GM04503 (cell line): ENCODE data around the gene CARHSP1.
"Not testable (repeated sequence)": the region's sequence is repeated elsewhere in the genome, so short reads cannot be mapped to it uniquely, and the experiment has no call there.

Experiments
- DNase-seq: peaks from one replicate; pipeline ENCODE4 v3.0.0-alpha.2; 2012; ENCODE audit warnings: low read depth

CARHSP1 gene

DNA sequence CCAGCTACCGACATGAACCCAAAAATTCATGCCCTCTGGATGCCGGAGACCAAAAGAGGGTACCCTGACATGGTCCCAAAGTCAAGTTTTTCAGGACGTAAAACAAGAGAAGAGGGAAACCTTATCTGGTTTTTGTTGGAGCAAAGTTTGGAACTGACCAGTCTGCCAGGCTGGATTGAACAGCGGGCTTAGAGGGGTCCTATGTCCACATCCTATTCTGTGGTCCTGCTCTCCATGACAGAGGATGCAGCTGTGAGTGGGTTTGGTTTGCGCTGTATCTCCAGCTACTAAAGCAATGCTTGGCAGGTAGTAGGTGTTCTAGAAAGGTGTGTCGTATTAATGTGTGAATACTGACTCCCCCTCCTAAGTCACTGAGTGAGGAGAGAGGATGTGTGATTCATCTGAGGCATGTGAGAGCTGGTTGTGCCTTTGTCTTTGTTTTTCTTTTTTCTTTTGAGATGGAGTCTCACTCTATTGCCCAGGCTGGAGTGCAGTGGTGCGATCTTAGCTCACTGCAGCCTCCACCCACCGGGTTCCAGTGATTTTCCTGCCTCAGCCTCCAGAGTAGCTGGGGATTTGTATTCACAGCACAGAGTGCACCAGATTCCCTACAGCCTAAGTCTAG, 40.2 kb downstream of the CARHSP1 start:
- DNase-seq: no peak

DNA sequence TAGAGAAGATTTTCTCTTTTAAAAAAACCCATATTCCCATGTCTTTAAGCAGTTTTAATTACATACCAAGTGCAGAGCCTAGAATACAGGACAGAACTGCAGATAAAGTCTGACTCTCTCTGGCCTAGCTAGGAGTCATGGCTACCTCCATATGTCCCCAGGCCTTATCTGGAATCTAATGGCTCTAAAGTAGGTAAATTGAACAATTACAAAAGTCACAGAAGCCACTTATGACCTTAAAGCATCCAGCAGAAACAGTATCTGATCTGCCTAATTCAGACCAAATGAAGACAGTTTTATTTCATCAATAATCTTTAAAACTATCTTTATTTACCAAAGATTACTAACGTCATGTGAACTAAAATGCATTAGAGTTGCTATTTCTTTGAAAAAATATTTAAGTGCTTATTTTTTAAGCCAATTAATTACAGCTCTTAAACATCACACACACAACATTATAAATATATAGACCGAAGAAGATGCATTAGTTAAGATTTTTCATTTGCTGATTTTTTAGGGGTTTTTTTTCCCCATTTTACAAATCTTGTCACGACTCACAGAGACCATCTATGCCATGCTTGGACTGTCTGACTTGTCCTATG, 42.4 kb downstream of the CARHSP1 start:
- no peak for DNase-seq

DNA sequence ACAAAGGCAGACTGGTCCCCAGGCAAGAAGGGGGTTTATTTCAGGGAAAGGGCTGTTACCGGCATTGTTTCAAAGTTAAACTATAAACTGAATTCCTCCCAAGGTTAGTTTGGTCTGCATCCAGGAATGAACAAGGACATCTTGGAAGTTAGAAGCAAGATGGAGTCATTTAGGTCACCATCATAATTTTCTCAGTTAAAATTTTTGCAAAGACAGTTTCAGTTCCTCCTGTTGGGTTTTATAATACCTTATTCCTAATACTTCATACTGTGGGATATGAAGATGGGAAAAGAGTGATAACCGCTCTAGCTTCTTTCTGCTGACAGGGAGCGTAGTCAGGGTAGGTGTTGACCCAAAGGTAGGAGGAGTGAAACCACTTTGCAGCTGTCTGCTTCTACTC, 46.4 kb downstream of the CARHSP1 start:
- DNase-seq: no peak

DNA sequence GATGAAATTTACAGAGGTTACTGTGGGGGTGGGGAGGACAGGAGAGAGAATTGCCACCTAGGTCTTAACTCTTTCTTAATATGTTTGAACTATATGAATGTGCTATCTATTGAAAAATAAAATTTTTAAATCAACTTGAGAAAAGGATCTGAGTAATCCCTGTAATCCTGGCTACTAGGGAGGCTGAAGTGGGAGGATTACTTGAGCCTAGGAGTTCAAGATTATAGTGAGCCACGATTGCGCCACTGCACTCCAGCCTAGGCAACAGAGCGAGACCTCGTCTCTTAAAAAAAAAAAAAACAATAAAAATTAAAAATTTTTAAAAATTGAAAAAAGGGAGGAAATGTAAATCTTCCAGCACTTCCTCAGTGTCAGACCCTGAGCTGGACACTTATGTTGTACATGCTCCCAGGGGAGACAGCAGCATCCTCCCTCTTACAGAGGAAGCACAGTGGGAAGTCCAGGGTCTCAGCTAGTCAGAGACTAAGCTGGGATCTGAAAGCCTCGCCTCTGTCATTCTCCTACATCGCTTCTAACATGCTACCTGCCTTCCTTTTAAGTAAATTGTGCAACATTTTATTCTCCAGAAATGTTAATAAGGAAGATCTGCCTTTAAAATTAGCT, 49.3 kb downstream of the CARHSP1 start:
- DNase-seq: no peak

DNA sequence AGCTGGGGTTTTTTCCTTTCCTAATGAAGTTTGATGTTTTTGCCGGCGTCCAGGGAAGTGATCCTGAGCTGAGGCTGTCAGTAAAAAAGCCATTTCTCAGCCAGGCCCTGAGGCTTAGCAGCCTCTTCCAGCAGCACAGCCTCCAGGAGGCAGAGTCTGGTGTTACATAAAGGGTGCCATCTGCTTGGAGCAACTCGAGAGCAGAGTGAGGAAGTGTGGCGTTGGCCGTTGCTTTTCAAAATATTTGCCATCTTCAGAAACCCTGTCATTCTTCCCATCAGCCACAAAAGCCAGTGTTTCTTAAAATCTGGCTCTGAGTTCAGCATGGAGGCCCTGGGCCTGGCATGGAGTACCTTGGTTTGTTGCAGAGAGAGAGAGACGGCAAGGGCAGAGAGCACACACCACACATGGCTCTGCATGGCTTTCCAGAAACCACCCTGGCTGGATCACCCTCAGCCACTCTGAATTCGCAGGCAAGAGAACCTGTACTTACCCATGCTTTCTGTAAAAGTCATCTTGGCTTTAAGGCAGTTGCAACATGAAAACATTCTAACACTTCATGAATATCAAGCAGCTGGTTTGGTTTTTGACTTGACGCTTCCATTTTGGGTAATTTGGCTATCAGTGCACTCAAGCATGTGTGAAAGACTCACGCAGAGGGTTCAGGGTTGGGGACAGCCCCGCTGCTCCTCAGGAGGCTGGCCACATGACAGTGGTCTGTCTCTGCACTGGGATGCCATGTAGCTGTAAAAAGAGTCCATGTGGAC, 50.1 kb downstream of the CARHSP1 start:
- no peak for DNase-seq

DNA sequence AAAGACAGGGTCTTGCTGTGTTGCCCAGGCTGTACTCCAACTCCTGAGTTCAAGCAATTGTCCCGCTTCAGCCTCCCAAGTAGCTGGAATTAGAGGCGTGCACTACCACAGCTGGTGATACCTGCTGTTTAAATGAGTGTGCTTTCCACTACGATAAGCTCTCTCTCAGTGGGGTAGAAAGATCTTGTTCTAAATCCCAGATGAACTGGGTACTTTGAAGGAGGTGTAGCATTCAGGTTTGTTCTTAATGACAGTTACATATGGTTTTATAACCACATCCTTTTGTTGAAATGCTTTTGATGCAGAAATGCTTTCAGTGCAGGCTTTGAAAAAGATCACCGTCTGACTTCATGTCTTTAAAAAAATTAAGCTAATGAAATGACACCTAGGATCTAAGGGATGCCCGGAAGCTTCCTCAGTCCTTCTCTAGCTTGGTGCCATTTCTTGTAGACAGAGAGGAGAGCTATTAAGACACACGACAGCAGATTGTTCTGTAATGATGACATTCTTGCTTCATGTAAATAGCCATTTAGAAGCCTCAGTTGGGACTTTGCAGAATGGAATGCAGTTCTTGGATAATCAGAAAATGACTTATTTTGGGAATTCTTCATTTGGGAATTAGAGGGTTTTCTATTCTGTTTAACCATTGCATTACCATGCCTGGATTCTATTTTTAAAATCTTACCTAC, 51.7 kb downstream of the CARHSP1 start:
- peak; percentile 21 for DNase-seq

DNA sequence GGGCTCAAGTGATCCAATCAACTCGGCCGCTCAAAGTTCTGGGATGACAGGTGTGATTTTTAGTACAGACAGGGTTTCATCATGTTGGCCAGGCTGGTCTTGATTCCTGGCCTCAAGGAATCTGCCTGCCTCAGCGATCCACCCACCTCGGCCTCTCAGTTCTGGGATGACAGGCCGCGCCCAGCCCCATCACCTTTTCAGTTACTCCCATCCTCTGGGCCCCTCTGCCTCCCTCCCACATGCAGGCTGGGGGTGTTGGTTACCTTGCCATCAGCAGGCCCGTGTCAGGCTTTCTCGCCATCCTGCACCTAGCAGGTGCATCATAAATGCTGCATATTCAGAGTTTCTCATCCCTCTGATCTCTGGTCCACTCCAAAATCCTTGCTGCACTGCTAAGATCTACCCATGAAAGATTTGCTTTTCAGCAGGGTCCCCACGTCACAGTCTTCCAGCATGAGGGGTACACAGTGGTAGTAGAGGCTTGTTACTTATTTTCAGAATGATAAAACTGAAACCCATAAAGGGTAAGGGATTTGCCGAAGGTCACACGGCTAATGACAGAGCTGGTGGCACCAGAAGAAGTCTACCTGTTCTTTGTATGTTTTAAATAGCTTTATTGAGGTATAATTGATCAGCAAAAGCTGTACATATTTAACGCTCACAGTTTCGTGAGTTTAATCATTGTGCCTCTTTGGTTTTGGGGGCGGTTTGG, 54.6 kb downstream of the CARHSP1 start:
- no peak for DNase-seq

DNA sequence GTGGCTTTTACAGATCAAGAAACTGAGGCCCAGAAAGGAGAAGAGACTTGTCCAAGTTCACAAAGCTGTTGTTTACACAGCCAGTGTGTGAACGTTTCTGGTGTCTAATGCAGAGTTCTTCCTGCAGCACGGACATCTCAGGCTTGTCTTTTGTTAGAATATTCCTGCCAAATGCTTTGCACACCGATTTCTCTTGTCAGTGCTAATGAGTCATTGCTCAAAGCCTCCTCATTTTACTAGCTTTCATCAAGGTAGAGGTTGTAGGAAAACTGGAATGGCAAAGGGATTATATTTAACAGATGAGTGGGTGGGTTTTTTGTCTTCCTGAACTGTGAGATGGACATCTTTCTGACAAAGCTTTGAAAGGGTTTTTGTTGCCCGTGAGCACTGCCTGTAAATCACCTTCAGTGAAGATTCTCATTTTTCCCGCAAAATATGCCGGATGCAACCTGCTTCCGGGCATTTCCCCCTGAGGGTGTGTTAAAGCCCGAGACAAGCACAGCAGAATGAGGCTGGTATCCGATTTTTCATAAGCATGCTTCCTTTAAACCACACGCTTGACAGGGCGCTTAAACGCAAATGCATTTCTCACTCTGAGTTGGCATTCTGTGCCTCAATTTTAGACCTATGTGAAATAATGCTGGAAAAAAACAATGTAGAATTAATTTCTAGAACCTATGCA, 56.5 kb downstream of the CARHSP1 start:
- no peak for DNase-seq

DNA sequence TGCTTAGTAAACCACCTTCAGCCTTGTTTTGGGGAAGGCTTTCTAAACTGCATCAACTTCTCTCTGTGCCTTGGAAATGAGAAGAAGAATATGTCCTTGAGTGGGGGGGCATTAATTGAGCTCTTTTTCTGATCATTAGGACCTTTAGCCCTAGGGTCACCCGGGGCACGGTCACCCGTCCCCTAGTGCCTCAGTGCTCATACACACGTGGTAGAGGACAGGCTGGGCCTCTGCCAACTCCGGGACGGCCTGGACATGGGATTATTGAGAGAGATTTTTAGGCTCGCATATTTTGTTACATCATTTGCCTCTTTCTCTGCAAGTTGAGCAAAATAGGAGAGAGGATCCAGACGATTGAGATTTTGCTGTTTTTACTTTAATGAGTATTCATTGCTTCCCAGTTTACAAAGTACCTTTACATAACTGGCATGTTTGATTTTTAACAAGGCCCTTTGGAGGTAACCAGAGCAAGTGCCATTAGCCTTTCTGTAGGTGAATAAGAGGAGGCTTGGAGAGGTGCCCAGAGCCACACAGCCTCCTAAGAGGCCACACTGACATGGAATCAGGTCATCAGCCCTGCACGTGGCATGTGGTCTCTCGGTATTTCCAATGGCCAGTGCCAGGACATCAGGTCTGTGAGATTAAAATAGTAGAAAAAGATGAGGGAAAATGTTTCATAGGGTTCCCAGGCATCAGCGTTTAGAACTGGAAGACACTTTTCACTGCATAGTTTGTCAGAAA, 60.0 kb downstream of the CARHSP1 start:
- DNase-seq: no peak

DNA sequence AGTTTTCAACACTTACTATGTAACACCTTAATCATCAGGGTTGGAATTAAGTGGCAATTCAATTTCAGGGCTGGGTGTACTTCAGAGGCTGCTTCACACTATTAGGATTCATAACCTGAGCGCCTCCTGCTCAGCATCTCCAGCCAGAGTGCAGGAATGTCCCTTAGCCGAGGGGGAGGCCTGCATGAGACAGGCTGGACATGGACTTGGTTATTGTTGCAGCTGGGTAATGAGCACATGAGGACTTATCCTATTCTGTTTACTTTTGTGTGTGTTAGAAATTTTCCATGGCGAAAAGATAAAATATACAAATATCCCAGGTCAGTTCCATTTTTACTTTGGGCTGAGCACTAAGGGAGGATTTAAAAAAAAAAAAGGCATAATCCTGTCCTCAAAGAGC, 60.8 kb downstream of the CARHSP1 start:
- DNase-seq: no peak

DNA sequence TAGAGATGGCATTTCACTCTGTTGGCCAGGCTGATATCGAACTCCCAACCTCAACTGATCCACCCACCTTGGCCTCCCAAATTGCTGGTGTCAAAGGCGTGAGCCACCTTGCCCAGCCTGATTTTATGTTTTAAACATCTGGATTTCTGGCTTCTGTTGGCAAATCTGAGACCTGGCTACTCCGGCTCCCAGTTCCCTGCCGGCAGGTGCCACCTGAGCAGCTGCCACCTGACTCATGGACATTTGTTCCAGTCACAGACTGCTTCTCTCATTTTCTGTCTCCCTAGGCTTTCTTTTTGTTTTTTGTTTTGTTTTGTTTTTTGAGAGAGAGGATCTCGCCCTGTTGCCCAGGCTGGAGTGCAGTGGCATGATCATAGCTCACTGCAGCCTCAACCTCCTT, 61.6 kb downstream of the CARHSP1 start:
- no peak for DNase-seq

DNA sequence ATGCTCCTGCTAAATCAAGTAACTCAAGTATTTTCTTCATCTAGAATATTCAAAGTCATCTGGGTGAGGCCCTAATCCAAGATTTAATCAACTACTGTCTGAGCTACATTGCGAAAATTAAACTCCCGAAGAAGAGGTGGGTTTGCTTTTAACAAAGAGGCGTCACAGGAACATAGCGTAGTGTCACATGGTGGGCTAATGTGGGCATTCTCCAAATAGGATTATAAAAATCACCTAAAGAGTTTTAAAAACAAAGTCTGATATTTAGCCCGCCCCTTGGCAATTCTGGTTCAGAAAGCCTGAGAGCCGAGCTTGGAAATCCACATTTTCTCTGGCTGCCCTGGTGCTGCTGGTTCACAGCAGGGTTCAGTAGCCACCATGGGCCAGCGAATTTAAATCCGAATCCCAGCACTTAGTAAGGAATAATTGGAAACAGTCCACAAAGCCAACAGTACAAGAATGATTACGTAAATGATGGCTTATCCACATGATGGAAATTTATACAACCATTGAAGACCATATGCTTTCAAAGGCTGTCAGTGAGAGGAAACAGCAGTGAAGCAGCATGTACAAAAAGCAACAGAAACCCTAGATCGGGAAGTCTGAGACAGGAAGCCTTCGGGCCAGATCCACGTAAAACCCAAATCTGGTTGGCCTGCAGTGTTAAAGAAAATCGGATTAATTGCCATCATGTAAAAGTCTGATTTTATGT, 62.4 kb downstream of the CARHSP1 start:
- DNase-seq: no peak

DNA sequence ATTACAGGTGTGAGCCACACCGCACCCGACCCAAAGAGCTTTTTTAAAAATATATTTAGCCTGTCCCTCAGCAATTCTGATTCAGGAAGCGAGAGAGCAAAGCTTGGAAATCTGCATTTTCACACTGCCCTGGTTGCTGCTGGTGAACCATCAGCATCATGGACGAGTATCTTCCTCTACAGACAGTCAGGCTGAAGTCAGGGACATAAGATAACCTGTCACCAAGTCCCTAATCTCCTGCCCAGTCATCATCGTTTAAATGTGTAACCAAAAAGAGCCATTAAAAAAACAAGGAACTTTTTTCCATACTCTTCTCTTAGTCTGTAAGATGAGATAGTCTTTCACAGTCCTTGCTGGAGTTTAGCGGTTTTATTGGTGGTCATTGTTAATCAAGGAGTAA, 64.5 kb downstream of the CARHSP1 start:
- DNase-seq: no peak

DNA sequence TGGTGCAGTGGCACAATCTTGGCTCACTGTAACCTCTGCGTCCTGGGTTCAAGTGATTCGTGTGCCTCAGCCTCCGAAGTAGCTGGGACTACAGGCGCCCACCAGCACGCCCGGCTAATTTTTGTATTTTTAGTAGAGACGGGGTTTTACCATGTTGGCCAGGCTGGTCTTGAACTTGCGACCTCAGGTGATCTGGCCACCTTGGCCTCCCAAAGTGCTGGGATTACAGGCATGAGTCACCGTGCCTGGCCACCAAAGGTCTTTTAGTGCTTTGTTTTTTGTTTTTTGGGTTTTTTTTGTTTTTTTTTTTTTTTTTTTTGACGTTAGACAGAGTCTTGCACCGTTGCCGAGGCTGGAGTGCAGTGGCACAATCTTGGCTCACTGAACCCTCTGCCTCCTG, 65.1 kb downstream of the CARHSP1 start:
- DNase-seq: not testable (repeated sequence)
